GM21381 (cell line): Measurements from ENCODE around the gene DIRAS2.
"Not testable (repeated sequence)": the region's sequence is repeated elsewhere in the genome, so short reads cannot be mapped to it uniquely, and the experiment has no call there.

Experiments
- ATAC-seq: cut with Tn5 transposase; IDR thresholded peaks from one replicate; pipeline ENCODE4 v1.9.1; 2021; ENCODE audit warnings: mild to moderate bottlenecking, moderate library complexity; ENCODE audit not compliant: unreplicated experiment

Gene DIRAS2

GRCh38 chr9:90642570-90643539, at the start of gene DIRAS2:
Gene DIRAS2, minus strand, starts transcription at chr9:90642824. Its CDS starts 28,997 bp downstream, at chr9:90613827.
- peak; percentile 45 for ATAC-seq

- no peak for ATAC-seq
These were observed 42.1 kb upstream of the DIRAS2 start for GRCh38 chr9:90684736-90685135.

- ATAC-seq: no peak
These were observed 41.5 kb upstream of the DIRAS2 start for GRCh38 chr9:90684106-90684505.

- no peak for ATAC-seq
These were observed 37.9 kb upstream of the DIRAS2 start for GRCh38 chr9:90680534-90680933.

GRCh38 chr9:90665072-90665471, 22.4 kb upstream of the DIRAS2 start:
- no peak for ATAC-seq

GRCh38 chr9:90659650-90660364, 17.2 kb upstream of the DIRAS2 start:
- ATAC-seq: no peak

GRCh38 chr9:90658783-90659182, 16.2 kb upstream of the DIRAS2 start:
- no peak for ATAC-seq

GRCh38 chr9:90658181-90658580, 15.6 kb upstream of the DIRAS2 start:
- no peak for ATAC-seq

- not testable (repeated sequence) for ATAC-seq
These were observed 14.3 kb upstream of the DIRAS2 start for GRCh38 chr9:90656876-90657275.

GRCh38 chr9:90651246-90651645, 8.6 kb upstream of the DIRAS2 start:
- ATAC-seq: no peak

- ATAC-seq: no peak
These were observed 5.2 kb upstream of the DIRAS2 start for GRCh38 chr9:90647843-90648242.

- no peak for ATAC-seq
These were observed 3.1 kb upstream of the DIRAS2 start for GRCh38 chr9:90645721-90646120.

GRCh38 chr9:90641884-90642487, 638 bp downstream of the DIRAS2 start:
- no peak for ATAC-seq

- no peak for ATAC-seq
These were observed 1.5 kb downstream of the DIRAS2 start for GRCh38 chr9:90641086-90641485.

GRCh38 chr9:90640361-90640760, 2.3 kb downstream of the DIRAS2 start:
- ATAC-seq: no peak

GRCh38 chr9:90637626-90638025, 5.0 kb downstream of the DIRAS2 start:
- no peak for ATAC-seq

GRCh38 chr9:90632647-90633207, 9.9 kb downstream of the DIRAS2 start:
- ATAC-seq: no peak

- no peak for ATAC-seq
These were observed 10.7 kb downstream of the DIRAS2 start for GRCh38 chr9:90631964-90632363.

- no peak for ATAC-seq
These were observed 12.6 kb downstream of the DIRAS2 start for GRCh38 chr9:90629991-90630390.

GRCh38 chr9:90629354-90629753, 13.3 kb downstream of the DIRAS2 start:
- ATAC-seq: no peak

- no peak for ATAC-seq
These were observed 25.8 kb downstream of the DIRAS2 start for GRCh38 chr9:90616806-90617205.
